Amniotic stem cell (primary cell): Measurements from ENCODE around the gene POLR2H.
A peak's percentile ranks its signal among the peaks of the same experiment; 100 is the strongest.
"Not testable (repeated sequence)": the region's sequence is repeated elsewhere in the genome, so short reads cannot be mapped to it uniquely, and the experiment has no call there.

ENCODE experiments used
- DNase-seq: peaks from one replicate; lab custom pipeline; 2025; lab: John Stamatoyannopoulos, UW

Gene POLR2H

DNA sequence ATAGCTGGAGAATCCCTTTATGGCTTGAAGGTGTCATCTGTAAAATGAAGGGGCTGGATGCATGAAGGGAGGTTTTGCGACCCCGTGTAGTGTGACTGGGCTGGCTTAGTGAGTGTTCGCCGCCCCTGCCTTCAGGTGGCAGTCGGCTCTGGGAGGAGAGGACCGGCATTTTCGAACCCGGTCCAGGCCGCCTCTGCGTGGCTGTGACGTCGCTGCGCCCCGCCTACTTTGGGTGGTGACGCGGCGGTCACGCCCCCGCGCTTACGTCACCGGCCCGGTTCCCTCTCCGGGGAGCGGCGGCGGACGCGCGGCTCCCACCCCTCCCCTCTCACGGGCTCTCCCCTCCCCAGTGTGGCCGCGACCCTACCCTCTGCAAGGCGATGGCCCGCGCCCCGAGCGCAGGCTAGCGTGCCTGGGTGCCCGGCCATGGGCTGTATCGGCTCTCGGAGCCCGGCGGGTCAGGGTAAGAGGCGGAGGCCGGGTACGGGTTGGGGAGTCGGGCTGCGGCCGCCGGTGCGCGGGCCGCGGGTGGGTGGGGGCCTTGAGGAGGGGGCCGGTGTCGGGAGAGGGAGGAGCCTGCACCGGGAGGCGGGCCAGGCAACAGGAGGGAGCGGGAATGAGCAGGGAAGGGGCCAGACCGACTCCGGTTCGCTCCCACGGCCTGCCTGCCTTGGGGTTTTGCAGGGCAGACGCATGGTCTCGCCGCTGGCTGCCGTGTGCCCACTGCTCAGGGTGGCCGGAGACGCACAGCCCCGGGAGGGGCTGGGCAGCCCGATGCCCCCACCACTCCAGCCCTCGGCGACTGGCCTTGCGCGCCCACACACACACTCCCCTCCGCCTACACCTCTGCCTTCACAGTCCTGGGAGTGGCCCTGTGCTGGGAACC lies 25.6 kb upstream of the POLR2H start:
- peak; percentile 51 for DNase-seq

DNA sequence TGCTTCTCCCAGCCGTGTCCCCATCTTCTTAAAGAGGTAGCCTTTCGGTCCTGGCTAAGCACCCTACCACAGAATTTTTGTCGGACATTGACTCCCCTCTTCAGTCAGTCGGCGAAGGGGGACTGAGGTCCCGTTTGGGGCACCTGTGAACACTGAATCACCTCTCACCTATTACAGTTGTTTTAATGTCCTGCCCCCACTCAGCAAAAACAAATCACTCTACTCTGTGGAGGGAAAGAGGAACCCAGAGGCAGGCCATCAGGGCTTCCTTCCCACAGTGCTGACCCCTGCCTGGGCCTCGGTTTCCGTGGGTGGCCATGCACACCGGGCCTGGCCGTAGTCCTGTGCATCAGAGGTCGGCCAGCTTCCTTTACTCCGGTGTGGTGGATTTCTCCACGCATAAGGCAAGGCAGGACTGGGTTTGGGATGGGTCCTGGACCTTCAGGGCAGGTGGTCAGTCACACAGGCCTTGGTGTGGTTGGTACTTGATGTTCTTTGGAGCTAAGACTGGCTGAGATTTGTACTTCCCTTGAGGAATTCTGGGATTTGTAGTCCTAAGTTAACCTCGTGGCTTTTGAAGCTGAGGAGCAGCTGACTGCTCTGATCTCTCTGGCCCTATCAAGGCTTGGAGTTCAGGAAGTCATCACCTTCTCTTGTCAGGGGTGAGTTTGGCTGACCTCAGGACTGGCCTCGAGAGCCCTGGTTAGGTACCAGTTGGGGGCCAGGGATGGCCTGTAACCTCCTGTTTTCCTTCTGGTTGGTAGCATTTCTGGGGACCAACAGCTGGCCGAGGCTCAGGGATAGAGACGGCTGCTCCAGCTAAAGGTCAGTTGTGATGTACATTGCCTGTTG lies 24.7 kb upstream of the POLR2H start:
- no peak for DNase-seq

DNA sequence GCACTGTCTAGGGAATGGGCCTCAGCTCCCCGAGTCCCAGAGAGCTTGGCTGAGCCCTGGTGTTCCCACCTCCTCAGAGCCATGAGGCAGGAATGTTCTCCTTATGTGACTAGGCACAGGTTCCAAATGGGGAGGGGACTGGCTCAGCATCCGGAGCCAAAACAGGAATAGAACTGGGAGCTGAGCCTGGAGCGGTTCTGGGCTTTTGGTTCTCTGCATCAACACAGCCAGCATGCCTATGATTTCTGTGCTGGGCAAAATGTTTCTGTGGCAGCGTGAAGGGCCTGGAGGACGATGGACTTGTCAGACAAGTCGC lies 24.2 kb upstream of the POLR2H start, which contains the start of gene FAM131A:
Gene FAM131A (plus strand): TSS at position 202 of the 316 bp plus-strand sequence. CDS start 31 bp downstream, at position 233.
- no peak for DNase-seq

DNA sequence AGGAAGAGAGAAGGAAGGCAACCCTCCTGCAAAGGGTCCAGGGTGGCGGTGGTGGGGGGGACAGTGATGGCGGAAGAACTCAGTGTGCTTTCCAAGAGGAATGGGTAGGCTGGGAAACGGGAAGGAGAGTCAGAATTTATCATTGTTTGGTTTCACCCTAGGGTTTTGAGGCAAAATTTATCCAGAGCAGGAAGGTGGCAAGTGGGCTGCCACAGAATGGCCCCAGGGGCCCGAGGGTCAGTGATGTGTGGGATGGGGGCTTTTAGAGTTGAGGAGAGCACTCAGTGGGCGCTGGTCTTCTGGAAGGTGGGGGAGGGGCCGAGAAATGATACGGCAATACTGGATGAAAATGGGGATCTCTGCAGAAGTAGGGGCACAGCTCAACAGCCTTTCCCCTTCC lies 23.5 kb upstream of the POLR2H start:
- no peak for DNase-seq

DNA sequence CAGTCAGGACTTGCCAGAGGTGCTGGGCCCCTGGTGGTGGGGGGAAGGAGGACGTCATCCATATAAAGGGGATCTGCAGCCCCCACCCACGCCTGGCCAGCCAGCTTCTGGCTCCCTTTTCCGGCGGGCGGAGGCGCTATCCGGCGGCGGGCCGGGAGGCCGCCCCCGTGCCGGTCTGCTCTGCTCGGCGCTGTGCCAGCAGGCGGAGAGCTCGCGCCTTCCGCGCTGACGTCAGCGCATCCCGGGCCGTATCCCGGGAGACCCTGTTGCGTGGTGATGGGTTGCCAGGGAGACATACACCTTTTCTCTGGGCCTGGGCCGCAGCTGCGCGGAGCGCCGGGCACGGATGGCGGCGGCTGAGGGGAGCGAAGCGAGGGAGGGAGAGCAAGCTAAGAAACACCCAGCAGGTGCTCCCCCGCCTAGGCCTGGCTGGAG lies 23.0 kb upstream of the POLR2H start:
- DNase-seq: no peak

DNA sequence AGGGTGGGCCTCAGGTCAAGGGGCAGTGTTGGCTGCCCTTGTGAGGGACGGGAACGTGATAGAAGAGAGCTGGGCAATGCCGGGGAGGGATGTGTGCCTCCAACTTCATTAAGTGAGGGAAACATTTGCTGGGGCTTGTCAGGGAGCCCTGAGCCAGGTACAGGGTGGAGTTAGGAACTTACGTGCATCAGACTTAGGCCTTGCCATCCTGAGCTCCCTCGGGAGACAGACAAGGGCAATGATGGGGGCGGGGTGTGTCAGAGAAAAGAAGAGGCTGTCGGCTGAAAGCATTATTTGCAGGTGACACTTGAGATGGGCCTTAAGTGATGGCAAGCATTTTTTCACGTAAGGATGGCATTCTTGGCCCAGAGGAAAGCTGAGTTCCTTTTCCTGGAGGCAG lies 22.5 kb upstream of the POLR2H start:
- no peak for DNase-seq

DNA sequence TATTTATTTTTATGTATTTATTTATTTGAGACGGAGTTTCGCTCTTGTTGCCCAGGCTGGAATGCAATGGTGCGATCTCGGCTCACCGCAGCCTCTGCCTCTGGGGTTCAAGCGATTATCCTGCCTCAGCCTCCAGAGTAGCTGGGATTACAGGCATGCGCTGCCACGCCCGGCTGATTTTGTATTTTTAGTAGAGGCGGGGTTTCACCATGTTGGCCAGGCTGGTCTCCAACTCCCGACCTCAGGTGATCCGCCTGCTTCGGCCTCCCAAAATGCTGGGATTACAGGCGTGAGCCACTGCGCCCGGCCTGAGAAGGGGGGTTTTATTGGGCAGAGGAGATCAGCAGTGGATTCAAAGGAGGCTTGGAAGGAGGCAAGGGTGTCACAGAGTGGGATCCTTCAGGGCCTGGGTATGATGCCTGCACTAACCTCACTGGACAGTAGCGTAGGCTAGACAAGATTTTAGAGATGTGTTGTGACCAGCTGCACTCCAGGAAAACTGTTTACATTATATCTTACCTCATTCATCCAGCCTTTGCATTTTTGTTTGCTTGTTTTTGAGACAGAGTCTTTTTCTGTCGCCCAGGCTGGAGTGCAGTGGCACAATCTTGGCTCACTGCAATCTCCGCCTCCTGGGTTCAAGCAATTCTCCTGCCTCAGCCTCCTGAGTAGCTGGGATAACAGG lies 21.9 kb upstream of the POLR2H start:
- DNase-seq: not testable (repeated sequence)

DNA sequence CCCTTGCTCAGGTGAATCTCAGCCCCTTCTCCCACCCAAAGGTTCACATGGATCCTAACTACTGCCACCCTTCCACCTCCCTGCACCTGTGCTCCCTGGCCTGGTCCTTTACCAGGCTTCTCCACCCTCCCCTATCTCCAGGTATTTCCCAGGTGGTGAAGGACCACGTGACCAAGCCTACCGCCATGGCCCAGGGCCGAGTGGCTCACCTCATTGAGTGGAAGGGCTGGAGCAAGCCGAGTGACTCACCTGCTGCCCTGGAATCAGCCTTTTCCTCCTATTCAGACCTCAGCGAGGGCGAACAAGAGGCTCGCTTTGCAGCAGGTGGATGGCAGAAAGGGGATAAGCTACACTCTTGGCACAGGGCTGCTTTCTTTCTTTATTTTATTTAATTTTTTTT lies 19.6 kb upstream of the POLR2H start:
- DNase-seq: no peak

DNA sequence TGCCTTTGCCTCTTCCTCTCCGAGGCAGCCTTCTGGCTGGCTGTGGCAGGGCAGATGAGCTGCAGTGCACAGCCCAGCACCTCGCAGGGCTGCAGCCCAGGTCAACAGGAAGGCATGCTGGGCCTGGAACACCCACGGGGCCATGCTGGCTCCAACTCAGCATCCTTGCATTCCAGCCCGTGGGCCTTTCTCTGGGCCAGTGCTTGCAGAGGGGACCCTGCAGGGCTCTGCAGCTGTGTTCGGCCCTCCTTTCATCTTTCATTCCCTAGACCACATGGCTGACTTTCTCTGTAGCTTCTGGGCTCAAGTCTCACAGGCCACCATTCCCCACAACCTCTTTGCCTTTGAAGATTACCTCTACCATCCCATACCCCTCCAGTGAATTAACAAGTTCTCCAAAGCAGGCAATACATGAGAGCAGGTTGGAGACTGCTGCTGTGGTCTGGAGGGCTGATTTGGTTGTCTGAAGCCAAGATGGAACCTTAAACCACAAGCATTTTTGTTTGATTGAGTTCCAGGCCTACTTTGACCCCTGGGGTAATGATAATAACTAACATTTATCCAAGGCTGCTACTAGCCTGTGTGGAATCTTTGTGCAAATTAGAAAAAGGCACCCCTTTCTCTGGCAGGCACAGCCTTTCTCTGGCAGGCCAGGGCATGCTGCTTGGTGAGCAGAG lies 18.2 kb upstream of the POLR2H start:
- no peak for DNase-seq

DNA sequence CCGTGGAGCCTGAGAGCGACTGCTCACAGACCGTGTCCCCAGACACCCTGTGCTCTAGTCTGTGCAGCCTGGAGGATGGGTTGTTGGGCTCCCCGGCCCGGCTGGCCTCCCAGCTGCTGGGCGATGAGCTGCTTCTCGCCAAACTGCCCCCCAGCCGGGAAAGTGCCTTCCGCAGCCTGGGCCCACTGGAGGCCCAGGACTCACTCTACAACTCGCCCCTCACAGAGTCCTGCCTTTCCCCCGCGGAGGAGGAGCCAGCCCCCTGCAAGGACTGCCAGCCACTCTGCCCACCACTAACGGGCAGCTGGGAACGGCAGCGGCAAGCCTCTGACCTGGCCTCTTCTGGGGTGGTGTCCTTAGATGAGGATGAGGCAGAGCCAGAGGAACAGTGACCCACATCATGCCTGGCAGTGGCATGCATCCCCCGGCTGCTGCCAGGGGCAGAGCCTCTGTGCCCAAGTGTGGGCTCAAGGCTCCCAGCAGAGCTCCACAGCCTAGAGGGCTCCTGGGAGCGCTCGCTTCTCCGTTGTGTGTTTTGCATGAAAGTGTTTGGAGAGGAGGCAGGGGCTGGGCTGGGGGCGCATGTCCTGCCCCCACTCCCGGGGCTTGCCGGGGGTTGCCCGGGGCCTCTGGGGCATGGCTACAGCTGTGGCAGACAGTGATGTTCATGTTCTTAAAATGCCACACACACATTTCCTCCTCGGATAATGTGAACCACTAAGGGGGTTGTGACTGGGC lies 16.8 kb upstream of the POLR2H start:
- no peak for DNase-seq

DNA sequence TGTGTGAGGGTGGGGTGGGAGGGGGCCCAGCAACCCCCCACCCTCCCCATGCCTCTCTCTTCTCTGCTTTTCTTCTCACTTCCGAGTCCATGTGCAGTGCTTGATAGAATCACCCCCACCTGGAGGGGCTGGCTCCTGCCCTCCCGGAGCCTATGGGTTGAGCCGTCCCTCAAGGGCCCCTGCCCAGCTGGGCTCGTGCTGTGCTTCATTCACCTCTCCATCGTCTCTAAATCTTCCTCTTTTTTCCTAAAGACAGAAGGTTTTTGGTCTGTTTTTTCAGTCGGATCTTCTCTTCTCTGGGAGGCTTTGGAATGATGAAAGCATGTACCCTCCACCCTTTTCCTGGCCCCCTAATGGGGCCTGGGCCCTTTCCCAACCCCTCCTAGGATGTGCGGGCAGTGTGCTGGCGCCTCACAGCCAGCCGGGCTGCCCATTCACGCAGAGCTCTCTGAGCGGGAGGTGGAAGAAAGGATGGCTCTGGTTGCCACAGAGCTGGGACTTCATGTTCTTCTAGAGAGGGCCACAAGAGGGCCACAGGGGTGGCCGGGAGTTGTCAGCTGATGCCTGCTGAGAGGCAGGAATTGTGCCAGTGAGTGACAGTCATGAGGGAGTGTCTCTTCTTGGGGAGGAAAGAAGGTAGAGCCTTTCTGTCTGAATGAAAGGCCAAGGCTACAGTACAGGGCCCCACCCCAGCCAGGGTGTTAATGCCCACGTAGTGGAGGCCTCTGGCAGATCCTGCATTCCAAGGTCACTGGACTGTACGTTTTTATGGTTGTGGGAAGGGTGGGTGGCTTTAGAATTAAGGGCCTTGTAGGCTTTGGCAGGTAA lies 16.0 kb upstream of the POLR2H start:
- DNase-seq: no peak

DNA sequence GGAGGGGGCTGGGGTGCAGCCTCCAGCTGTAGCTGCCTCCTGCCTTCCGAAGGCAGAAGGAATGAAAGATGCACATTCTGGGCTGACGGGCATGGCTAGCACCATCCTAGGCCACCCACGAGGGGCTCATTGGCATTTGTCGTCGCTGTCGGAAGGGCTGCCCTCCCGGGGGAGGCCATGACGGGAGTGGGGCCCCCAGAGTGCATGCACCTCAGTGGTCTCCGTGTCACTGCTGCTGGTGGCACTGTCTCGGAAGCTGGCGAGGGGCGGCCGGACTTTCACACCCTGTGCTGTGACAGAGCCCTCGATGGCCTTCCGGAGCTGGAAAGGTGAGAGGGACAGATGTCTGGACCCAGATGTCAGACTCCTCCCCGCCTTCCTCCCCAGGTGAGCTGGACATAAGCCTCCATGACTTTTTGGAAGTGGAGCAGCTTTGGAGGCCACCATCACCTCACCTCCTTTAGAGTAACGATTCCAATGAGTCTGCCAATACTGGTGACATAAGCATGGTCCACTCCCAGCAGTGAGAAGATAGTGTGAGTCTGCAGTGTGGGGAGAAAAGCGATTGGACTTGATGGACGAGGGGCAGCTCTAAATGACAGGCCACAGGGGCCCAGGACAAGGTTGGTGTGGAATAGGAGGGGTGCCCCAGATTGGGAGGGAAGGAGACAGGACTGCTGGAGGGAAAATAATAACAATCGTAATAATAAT lies 14.9 kb upstream of the POLR2H start:
- no peak for DNase-seq

DNA sequence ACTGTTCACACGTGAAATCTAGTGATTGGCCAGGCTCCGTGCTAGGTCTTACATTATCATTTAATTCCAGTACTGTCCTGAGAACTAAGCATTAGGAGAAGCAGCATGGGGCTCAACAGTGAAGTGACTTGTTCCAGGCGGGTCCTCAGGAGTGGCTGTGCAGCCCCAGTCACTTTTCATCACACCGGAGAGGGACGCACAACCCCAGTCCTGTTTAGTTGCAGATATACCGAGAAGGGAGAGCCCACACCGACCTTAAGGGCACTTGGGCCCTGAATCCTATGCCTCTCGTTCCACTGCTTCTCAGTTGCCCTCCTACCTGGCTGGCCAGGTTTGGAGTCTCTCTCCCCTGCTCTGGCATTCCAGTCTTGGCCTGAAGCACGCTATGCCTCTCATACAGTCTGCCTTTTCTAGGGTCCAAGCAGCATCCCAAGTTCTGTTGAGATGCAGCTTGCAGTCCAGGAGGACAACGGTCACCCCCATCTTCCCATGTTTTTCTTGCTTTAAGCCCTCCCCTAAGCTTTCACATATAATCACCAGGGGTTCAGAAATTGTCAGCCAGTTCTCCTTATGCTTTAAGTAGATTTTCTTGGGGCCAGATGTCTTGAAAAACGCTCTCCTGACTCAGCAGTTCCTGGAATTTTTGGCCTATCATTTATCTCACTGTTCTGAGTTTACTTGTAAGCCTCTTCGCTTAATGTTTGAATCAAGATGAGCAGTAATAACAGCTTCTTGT lies 14.0 kb upstream of the POLR2H start:
- no peak for DNase-seq

DNA sequence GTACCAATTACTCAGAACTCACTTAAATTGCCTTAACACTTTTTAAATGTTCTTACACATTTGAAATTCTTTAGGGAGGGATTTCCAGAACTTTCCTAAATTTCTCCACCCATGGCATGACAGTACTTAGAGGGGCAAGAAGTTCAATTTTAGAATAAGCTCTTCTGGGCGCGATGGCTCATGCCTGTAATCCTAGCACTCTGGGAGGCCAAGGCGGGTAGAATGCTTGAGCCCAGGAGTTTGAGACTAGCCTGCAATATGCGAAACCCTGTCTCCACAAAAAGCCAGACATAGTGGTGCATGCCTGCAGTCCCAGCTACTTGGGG lies 13.5 kb upstream of the POLR2H start:
- no peak for DNase-seq

DNA sequence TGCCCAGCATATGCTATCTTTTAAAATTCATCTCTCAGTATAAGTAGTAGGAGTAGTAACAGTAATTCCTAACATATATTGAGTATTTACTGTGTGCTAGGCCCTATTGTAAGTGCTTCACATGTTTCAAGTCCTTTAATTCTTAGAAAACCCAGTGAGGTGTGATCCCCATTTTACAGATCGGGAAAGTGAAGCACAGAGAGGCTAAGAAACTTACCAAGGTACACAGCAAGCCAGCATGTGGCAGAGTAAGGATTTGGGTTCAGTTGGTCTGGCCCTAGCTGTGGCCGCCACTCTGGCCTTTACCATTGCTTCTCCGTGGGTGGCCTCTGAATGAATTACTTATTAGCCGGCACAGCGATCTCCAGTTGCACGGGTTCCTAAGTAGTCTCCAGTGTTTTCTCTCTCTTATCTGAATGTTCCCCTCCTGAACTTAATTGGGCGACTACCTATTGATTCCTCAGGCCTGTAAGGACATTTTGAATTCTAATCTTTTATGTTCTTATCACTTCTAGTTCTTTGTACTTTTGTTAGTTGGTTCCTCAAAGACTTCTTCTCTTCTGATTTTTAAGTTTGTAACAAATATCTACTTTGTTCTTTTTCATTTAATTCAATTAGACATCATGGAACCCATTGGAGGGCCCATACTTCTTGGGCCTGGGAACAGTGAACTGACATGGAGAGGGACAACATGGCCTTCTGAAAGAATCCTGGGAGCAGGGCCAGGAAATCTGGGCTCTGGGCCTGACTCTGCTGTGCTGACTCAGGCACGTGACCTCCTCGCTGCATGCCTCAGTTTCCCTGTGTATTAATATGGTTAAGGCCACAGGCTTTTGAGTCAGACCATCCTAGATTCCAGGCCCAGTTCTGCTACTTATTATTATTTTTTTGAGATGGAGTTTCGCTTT lies 11.7 kb upstream of the POLR2H start:
- no peak for DNase-seq

DNA sequence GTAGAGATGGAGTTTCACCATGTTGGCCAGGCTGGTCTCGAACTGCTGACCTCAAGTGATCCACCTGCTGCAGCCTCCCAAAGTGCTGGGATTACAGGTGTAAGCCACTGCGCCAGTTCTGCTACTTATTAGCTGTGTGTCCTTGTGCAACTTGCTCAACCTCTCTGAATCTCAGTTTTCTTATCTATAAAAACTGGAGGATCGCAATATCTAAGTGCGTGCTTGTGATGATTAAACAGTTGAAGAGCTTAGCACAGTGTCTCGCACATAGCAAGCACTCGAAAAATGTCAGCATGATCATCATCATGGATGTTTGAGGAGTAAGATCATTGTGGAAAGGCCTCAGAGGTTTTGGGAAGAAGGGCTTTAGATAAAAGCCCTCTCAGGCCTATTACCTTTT lies 10.9 kb upstream of the POLR2H start:
- DNase-seq: no peak

DNA sequence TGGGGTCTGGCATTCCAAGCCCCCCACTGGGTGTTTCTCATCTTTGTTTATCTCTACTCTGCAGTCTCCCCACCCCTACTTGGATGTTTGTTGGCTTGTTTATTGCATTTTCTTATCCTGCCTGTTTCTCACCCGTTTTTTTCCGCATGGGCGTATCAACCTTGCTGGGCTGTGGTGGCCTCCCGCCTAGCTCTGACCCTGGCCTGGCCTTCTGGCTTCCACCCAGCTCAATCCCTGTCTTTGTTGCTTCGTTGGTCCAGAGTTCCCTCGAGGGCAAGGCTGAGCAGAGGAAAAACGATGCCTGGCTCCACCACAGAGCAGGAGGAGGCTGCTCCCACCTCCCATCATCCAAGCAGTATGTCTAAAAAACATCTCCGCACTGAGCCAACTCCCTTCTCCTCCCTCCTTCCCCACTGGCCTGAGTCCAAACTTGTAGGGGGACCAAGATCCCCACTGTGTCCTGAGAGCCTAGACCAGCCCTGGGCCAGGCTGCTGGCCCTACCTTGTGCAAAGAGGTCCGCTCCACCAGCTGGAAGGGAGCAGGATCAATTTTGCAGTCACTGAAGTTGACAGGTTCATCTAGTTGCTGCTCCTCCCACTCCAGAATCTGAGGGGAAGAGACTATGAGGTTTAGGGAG lies 9.9 kb upstream of the POLR2H start:
- DNase-seq: no peak
